ENCODE data around the gene UTP15.

The UTP15 gene

DNA sequence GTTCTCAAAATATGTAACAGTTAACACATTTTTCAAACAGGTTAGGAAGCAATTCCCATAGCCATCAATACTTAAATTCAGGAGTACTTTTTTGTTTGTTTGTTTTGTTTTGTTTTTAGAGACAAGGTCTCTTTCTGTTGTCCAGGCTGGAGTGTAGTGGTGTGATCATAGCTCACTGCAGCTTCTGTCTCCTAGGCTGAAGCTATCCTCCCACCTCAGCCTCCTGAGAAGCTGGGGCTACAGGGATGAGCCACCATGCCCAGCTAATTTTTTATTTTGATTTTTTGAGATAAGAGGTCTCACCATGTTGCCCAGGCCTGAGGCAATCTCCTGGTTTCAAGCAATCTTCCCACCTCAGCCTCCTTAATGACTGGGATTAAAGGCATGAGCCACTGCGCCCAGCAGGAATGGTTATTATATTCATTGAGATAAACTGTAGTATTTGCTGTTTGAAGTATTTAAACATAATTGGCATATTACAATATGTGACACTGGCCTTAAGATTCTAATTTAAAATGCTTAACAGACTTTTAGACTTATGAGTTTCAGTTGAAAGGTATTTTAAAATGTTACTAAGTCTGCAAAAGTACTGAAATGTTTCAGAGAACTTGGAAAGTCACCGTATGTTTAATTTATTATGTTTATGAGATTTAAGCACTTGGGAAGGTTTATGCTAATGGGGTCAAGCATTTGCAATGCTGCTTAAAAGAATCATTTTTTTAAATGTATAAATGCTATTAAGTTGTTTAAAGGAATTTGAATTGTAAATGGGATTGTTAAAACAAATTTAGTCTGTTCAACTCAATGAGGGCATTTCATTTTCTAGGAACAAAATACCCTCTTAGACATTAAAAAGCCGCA is 17.0 kb downstream of the UTP15 start:
- DNase-seq: no peak

DNA sequence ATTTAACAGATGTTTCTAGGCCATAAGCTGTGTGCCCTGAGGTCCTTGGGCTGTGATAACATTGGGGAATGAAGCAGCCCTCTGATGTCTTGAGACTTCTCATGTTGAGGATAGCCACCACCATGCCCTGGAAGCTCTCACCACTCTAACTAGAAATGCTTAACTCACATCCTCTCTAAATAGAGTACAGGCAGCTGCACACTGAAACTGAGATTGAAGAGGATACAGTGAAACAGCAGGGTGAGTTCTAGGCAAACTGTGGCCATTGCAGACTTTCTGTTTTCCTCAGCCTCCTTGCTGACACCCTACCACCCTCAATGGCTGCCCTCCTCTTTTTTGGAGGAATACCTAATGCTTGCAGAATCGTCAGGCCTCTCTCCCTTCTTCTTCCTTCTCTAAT is 22.4 kb downstream of the UTP15 start:
- DNase-seq: no peak

DNA sequence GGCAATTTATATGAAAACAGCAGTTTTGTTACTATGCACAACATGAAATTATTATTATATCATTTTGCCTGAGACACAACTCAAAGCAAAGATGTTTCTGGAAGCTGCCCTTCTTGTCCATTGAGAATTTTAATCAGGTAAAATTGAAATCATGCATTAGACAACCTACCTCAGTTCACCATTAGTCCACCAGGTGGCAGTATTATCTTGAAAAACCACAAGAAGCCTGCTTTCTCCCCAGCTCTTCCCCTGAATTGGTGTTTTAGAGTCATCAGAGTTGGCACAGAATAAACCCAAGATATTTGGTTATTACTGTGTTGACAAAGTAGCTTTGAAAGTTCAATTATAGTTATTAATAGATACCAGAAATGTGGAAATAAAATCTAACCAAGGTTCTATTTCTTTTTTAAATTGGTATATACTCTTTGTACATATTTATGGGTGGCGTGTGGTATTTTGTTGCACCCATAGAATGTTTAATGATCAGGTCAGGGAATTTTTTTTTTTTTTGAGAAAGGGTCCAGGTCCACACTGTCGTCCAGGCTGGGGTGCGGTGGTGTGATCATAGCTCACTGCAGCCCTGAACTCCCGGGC is 25.7 kb downstream of the UTP15 start:
- DNase-seq: peak; percentile 39

DNA sequence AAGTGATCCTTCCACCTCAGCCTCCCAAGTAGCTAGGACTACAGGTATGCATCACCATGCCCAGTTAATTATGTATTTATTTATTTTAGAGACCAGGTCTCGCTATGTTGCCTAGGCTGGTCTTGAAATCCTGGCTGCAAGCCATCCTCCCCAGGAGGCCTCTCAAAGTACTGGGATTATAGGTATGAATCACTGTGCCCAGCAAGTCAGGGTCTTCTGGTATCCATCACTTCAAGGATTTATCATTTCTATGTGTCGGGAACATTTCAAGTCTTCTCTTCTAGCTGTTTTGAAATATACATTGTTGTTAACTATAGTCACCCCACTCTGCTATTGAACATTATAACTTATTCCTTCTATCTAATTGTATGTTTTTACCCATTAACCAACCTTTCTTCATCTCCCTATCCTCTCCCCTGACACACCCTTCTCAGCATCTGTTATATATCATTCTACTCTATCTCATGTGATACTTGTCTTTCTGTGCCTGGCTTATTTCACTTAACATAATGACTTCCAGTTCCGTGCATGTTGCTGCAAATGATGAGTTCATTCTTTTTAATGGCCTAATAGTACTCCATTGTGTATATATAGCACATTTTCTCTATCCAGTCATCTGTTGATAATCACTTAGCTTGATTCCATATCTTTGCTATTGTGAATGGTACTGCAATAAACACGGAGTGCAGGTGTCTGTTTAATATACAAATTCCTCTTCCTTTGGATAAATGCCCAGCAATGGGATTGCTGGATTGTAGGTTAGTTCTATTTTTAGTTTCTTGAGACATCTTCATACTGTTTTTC is 26.4 kb downstream of the UTP15 start:
- no peak for DNase-seq

DNA sequence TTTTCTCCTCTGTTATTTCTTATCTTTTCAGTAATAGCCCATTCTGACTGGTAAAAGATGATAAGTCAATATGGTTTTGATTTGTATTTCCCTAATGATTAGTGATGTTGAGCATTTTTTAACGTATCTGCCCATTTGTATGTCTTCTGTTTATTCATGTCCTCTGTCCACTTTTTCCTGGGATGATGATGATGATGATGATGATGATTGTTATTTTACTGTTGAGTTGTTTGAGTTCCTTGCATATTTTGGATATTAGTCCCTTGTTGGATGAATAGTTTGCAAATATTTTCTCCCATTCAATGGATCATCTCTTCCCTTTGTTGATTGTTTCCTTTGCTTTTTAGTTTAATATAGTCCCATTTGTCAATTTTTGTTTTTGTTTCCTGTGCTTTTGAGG is 27.0 kb downstream of the UTP15 start:
- DNase-seq: no peak

DNA sequence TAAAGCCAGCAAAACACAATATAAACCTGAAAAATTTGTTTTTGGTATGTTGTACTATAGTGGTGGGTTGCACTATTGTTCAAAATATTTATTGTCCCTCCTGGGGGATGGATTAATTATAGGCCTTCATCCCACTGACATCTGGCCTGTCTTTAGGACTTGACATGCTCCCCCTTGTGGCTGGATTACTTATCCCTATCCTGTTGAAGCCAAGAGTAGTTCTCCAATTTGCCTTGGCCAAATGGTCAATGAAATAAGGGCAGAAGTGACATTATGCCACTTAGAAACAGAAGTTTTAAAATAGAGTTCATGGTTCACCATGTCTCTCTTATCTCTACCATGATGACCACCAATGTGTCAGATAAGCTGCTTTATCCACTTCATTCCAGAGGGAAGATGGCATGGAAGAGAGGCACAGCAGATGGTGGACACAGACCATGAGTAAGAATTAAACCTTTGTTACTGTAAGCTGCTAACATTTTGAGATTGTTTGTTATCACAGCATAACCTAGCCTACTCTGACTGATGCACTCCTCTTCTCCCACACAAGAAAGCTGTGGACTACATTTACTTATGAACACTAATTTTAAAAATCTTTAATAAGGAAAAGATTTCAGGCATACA is 31.3 kb downstream of the UTP15 start:
- peak; percentile 21 for DNase-seq

DNA sequence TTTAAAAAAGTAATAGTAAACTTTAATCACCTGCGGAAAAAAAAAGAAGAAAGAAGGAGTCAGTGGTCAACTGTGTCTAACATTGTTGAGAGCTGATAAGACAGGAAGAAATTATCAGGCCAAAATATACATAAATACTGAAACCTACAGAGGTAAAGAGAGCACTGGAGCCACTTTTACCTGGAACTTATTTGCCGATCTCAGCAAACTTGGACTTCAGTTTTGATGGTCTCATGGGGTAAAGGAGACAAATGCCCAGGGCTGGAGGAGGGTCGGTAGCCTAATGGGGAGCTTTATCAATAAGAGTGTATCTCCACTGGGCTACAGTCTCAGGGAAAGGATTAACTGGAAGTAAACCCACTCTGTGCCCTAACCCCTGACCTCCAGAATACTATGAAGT is 33.8 kb downstream of the UTP15 start:
- DNase-seq: no peak

DNA sequence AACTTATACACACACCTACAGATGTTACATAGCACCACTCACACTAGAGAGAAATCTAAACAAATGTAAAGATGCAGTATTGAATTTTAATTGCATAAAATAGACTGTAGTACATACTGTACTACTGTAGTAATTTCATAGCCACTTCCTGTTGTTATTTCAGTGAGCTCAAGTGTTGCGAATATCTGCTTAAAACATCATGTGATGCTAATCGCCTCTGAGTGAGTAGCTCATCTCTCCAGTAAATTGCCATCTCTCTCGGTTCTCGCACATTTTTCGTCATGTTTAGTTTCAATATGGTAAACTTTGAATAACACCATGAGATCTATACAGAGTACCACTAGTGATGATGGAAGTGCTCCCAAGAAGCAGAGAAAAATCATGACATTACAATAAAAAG is 38.5 kb downstream of the UTP15 start:
- DNase-seq: no peak

DNA sequence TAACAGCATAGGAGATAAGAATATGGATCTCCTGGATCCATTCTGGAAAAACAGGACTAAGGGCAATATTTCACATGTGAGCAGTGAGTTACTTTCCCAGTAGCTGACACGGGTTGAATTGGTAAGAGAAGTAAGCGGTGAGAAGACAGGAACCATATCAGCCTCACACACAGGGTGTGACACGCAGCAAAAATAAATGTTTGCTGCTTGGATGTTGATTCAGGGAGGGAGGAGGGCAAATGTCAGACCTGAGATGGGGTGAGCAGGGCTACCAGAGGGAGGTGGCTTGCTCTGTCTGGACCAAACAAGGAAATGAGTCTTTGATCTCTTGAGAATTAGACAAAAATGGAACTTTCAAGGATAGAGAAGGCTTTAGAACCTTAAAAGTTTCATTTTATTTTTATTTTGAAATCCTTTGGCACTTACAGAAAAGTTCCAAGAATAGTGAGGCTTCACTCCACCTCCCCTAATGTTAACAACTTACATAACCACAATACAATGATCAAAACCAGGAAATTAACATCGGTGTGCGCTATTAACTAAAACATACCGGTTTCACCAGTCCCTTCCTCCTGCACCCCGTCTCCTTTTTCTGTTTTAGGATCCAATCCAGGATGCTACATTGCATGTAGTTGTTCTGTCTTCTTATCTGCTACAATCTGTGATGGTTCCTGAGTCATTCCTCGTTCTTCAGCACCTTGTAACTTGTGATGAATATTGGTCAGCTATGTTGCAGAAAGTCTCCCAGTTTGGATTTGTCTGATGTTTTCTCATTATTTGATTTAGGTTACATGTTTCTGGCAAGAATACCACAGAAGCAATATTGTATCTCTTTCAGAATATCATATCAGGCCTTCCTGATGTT is 39.9 kb downstream of the UTP15 start:
- no peak for DNase-seq

DNA sequence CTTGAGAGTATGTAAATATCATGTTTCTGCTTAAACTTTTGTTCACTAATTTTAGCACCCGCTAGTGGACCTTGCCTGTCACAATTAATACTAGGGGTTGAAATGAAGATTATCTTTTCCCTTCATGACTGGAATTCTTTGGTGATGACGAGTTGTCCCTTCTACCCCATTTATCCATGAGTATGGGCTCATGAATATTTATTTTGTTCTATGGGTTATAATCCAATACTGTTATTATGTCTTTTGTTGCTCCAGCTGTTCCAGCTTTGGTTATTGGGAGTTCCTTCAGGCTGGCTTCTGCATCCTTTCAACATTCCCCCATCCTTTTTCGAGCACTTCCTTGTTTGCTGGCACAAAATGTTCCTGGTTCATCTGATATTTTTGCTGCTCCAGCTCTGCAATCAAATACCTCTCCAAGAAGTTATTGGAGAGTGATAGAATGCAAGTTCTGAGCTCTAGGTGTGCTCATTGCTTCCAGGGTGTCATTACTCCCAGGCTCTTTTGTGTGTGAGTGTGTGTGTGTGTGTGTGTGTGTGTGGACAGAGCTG is 40.7 kb downstream of the UTP15 start:
- DNase-seq: no peak

DNA sequence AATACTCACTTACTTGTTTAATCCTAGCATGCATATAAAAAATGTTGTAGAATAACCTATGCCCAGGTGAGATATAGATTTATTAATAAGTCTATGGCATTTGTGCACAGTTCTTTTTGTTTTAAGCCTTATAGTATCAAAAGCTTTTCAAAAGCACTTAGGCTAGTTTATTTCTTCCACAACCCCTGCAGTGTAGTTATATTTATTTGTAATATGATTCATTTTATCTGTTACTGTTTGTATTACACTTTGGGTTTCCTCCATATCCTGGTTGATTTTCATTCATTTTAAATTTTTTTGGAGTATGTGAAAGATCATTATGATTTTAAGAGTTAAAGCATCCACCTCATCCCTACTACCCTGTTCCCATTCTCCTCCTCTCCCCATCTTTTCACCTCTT is 41.7 kb downstream of the UTP15 start:
- no peak for DNase-seq

DNA sequence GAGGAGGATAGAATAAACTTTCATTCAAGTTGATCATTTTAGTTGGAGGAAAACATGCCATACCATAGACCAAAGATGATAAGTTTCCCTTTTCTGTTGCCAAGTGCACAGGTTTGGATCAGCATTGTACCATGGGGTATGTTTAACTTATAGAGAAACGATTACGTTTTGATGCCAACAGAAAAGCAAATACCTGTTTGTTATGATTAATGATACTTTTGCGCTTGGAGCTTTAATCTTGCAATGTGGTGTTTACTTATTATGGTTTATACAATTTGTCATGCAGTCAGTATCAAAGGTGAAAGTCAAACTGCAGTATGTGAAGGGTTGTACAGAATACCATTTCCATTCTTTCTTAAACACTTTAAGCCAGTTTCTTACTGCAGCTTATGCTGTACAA is 47.3 kb downstream of the UTP15 start:
- no peak for DNase-seq

DNA sequence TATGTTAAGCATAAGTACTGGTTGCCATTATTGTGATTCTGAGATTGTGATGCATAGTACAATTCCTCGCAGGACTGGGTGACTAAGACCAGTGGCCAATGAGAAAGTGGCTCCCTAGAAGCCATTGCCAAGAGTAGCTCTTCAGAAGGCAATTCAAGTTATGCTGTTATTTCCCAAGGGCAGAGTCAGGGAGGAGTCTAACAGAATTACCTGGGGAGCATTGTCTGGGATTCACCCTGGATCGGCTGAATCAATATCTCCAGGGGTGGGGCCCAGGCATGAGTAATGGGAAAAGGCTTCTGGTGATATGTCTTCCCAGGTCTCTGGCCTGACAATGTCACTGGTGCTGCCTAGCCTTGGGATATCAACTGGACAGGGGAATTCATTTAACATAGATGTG is 49.5 kb downstream of the UTP15 start:
- DNase-seq: no peak

DNA sequence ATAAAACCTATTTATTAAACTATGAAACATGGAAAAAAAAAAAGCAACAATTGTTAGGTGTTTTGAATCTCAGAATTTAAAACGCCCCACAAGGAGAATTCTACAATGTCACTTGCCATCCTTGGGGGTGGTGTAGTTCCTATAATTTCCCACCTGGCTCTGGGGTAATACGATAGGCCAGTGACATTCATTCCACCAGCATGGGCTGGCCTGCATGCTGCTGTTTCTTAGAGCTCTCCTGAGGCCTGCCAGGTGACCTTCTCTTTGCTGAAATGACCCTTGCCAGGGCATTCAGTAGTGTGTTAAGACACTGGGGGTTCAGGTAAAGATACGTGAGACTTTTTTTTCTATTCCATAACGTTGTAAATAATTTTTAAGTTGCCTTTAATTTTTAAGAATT is 50.4 kb downstream of the UTP15 start:
- DNase-seq: no peak

DNA sequence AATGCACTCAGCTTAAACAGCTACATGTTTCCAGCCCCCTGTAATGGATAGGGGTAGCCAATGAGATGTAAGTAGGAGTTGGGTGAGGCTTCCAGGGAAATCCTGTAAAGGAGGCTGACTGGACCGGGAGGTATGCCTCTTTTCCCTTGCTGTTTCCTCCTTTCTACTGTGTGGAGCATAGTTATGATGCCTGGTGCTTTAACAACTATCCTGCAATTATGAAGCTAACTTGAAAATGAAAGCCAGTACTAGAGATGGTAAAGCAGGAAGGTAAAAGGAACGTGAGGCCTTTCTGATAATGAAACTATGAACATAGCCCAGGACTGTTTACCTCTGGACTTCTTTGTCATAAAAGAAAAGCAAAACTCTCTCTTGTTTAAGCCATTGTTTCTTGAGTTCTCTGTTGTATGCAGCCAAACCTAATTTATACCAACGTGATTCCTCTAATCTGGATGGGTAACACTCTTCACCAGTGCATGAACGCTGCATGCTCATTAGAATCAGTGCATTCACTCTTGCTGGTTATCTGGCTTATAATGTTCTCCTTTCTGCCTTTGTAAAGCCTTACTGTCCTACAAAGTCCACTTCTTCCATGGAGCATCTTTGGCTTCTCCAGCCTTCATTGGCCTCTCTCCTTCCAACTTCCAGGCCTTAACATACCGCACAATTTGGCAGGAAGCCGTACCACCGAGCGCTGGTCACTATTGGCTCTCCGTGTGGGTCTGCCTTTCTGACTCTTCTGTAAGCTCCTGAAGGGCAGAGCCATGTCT is 52.2 kb downstream of the UTP15 start:
- DNase-seq: no peak

DNA sequence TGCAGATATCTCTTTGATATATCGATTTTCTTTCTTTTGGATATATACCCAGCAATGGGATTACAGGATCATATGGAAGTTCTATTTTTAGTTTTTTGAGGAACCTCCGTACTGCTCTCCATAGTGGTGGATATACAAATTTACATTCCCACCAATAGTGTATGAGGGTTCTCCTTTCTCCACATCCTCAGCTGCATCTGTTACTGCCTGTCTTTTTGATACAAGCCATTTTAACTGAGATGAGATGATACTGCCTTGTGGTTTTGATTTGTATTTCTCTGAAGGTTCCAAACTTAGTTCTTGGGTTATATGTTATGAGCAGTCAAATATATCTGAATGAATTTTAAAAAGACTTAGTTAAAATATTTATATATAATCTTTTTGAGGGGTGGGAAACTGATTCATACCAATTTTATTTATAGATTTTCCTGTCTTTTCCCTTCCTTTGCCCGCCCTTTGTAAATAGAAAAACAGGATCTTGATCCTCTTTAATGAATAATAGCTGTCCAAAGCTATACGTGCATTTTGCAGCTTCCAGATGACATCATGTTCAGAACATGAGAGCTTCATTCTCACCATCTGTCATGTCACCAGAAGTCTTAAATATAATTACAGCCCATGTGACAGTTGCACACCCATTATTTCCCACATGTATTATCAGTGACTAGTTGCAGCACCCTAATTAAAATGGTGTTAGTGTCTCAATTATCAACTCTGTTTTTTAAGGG is 54.2 kb downstream of the UTP15 start:
- no peak for DNase-seq

DNA sequence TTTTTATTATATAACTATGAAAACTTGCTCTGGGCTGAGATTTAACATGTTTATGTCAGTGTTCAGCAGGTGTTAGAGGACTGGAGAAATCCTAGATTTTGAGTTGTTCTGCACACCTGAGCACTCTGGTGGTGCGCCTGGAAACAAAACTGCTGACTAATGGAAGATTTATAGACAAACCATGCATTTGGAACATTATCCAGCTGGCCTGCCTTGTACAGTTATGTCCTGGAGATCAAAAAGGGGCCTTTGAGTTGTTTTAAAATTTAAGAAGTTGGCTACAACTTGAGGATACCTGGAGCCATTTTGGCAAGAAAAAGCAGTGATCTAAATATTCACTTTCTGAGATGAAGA is 54.8 kb downstream of the UTP15 start:
- DNase-seq: no peak

DNA sequence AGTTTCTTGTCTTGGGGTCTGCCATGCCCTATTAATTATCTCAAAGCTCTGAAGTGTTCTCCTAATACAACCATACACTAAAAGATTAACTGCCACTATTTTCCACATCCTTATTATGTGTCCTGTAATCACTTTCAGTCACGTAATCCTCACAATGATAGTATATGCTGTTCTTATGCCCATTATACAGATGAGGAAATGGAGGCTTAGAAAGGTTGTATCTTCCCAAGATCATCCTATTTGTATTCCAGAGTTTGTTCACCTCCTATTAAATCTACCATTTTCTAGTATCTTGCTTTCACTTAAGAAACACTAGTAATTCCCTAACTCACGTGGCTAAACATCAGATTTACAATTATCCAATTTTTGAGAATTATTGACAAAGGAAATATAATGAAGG is 57.5 kb downstream of the UTP15 start:
- DNase-seq: no peak

DNA sequence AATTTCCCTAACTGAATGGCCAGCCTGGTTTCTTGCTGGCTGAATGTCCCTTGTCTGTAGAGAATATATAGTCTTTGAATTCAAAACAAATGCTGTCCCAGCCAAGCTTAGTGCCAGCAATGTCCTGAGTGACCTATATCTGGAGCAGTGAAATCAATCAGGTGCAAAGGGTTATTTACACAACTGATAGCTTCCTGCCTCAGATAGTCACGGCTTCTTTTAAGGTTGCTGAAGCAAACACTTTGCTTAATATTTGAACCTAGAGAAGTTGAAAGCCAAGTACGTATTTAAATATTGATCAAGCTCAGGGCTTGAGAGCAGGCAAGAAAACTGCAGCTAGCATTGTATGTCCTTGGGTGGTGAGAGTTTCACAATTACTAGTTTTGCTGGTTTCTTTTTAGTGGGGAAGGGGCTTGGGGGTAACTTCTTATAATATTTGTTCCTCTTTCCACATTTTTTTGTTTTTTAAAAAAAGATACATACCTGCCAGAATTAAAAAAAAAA is 58.4 kb downstream of the UTP15 start:
- DNase-seq: no peak

DNA sequence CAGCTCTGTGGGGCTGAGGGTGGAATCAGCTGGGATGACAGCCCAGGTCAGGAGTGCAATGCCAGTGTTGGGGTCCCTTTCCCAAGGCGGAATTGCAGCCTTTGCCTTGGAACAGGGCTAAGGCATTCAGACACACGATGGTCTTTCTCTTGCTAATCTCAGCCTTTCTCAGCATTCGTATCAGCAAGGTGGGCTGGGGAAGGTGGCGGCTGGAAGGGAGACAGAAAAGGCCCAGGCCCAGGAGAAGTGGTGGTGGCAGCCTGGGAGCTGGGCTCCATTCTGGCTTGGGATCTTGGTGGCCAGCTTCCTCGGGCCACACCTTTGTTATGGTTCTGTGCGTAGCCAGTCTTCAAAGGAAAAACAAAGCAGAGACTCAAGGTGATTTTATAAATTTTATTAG is 59.3 kb downstream of the UTP15 start:
- DNase-seq: no peak

All from activated CD4-positive, alpha-beta T cell treated with anti-CD3 and anti-CD28 coated beads for 48 hours (primary cell).